ENCODE measurements around the gene UTP25.

DNA sequence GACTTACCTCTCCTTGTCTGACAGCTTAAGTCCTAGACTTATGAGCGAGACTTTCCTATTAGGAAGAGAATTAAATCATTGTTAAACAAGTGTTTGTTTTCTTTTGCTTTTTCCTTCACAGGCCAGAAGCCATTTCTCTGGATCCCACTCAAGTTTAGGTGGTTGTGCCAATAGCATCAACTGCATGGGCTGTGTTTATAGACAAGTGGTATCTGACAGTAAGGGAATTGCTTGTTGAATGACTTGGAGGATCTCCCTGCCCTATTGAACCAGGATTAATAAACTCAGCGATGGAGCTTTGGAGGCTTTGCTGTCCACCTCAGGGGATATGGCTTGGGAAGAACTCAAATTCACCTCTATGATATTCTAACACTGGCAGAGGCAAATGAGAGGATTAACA, 43.7 kb downstream of the UTP25 start:
- TF ChIP-seq, protein P1, sequence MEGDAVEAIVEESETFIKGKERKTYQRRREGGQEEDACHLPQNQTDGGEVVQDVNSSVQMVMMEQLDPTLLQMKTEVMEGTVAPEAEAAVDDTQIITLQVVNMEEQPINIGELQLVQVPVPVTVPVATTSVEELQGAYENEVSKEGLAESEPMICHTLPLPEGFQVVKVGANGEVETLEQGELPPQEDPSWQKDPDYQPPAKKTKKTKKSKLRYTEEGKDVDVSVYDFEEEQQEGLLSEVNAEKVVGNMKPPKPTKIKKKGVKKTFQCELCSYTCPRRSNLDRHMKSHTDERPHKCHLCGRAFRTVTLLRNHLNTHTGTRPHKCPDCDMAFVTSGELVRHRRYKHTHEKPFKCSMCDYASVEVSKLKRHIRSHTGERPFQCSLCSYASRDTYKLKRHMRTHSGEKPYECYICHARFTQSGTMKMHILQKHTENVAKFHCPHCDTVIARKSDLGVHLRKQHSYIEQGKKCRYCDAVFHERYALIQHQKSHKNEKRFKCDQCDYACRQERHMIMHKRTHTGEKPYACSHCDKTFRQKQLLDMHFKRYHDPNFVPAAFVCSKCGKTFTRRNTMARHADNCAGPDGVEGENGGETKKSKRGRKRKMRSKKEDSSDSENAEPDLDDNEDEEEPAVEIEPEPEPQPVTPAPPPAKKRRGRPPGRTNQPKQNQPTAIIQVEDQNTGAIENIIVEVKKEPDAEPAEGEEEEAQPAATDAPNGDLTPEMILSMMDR (IDR thresholded peaks at IDR 0.05 in 4 of 5, conservative IDR thresholded peaks at IDR 0.05 in 1 of 5), result no peak
- TF ChIP-seq POLR2A (IDR thresholded peaks at IDR 0.05), result no peak
